ENCODE data around the gene FOXJ3.
A peak's percentile ranks its signal among the peaks of the same experiment; 100 is the strongest.

FOXJ3 gene

DNA sequence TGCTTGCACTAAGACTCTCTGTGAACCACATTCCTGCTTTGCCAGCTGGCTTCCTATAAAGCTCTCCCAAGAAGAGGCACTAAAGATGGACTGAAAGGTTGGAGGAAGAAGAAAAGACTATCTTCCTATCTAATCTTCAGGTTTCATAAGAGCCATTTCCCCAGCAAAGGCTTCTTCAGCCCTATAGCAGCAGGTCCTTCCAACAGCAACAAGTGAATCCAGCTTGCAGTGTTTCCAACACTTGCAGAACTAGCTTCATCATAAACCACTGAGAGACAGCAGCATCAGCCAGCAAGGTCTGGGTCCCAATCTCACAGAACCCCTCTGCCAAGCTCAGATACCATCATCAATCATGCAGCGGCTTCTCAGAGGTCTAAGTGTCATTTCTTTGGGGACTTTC is 28.1 kb downstream of the FOXJ3 start:
- no peak for DNase-seq

DNA sequence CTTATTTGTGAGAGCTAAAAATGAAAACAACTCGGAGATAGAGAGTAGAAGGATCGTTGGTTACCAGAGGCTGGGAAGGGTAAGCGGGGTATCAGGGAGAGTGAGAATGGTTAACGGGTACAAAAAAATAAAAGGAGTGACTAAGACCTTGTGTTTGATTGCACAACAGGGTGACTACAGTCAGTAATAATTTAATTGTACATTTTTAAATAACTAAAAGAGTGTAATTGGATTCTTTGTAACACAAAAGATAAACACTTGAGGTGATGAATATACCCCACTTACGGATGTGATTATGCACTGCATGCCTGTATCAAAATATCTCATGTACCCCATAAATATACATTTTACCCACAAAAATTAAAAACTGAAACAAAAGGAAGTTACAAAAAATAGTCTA is 29.4 kb downstream of the FOXJ3 start:
- DNase-seq = no peak

DNA sequence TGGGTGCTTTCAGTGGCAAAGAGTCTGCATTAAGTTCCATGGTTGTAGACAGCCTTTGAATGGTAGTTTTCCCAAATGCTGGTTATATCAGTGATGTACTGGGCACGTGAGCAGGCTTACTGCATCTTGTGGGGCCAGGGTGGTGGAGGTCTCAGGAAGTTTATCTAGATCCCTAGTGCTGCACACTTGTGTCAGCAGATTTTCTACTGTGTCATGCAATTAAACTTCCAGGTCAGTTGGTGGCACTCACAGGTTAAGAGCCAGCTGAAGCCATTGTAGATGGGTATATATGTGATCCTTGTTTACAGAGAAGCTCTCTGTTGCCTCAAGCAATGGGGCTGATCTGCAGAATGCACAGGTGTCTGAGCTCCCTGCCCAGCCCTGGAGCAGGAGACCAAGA is 33.0 kb downstream of the FOXJ3 start:
- DNase-seq = no peak

DNA sequence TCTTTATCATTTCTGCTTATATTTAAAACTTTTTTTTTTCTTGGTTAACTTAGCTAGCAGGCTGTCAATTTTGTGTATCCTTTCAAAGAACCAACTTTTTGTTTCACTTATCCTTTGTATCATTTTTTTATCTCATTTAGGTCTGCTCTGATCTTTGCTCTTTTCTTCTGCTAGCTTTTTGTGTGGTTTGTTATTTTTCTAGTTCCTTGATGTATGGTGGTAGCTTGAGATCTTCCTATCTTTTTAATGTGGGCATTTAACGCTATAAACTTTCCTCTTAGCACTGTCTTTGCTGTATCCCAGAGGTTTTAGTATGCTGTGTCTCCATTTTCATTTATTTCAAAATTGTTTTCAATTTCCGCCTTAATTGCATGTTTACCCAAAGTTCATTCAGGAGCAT is 36.5 kb downstream of the FOXJ3 start:
- DNase-seq = no peak

DNA sequence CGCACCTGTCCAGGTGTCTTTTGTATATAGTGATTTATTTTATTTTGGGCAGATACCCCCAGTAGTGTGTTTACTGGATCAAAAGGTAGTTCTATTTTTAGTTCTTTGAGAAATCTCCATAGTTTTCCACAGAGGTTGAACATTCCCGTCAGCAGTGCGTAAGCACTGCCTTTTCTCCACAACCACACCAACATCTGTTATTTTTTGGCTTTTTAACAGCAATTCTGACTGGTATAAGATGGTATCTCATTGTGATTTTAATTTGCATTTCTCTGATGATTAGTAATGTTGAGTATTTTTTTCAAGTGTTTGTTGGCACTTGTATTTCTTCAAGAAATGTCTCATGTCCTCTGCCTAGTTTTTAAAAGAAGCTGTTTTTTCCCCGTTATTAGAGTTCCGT is 39.2 kb downstream of the FOXJ3 start:
- DNase-seq = no peak

DNA sequence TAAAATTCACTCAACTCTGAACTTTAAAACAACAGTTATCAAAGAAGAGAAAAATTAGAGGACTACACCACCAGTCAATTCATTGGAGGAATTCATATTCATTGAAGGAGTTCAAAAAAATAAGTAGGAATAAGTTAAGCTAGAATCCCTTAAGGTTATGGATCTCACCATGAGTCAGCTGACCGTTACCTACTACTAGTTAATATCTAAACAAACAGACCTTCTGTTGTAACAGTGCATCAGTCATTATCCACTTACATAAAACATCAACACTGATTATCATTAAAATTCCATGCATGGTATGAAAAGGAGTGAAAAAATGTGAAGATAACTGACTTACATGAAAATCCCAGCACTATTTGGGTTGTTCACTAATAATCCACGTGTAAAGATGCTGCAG is 44.9 kb downstream of the FOXJ3 start:
- DNase-seq = no peak

DNA sequence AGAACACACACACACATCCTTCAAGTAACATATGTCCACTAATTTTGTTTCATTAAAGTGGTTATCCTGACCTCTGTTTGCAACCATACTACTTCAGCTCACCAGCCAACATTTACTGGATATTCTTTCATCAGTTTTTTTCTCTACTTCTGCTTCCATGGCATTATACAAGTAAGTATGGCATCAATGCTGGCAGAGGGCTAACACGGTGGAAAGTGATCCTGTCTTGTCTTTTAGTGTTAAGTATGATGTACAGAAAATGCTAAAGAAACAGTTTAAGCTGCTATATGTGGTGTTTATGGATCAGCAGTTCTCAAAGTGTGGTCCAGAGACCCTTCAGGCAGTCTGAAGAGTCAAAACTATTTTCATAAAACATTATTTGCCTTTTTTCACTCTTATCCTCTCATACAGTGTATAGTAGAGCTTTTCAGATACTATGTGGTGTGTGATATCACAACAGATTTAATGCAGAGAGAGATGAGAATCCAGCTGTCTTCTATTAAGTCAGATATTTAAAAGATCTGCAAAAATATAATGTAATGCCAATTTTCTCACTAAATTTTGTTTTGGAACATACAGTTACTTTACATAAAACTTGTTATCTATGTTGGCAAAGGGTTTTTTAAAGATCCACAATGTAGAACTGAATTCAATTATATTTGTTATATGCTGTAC is 46.6 kb downstream of the FOXJ3 start:
- no peak for DNase-seq

DNA sequence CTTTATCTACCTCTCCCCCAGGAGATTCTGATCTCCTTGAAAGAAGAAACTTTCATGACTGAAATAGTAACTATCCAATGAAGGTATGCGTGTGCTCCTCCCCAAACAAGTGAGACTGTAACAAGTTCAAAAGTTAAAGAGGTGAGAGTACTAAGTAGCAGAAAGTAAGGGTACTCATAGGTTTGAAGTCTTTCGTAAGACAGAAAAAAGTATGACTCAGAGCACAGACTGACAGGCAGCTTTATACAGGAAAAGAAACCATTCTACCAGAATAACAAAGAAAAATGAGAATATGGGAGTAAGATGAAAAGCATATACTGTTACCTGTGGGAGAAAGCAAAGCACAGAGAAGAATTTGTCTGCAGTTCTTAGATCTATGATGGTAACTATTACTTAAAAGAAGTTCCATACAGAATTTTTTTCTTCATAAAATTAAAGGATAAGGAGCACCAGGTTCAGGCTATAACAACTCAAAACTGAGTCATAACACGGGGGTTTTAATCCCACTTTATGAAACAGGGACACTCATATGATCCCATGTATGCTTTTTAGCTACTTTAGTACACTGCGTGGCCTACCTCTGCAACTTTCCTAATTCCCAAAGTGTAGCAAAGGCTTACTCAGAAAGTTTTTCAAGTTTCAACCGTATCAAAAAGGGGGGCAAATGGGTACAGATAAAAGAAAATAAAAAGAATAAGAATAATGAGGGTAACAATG is 52.0 kb downstream of the FOXJ3 start:
- peak; percentile 24 for DNase-seq

DNA sequence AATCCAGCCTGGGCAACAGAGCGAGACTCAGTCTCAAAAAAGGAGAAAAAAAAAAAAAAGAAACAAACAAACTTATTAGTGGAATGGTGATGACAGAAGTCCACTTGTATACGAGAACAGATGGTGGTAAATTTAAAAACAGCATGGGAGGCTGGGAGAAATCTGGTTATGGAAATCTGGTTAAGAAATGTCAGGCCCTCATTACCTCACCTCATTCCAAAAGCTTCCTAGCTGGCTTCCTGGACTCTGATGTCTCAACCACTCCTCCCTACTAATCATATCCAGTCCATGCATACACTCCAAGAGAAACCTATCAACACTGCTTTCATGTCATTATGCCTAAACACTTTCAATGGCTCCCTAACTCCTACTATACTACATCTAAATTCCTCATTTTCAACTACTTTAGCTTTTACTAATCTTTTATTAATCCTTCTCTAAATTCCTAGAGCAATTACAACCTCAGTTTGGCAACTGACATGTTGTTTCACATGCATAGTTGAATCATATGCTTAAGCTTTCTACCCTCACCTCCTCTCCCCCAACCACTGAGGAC is 52.9 kb downstream of the FOXJ3 start:
- DNase-seq = peak; percentile 38

DNA sequence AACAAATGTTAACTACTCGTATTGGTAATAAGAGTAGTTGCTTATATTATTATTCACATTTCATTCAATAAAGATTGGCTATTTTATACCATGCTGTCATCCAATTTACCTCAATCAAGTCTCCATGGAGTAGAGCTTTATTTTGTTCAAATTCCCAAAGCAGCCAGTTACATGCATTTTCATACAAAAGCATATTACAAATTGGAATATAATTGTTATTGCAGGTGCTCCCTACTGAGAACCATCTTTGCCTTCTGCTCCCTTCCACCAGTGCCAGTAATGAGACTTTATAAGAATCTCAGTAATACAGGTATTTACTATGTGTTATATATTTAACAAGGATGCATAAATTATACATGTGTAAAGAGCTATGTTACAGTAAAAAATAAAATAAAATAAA is 54.2 kb downstream of the FOXJ3 start:
- DNase-seq = no peak

DNA sequence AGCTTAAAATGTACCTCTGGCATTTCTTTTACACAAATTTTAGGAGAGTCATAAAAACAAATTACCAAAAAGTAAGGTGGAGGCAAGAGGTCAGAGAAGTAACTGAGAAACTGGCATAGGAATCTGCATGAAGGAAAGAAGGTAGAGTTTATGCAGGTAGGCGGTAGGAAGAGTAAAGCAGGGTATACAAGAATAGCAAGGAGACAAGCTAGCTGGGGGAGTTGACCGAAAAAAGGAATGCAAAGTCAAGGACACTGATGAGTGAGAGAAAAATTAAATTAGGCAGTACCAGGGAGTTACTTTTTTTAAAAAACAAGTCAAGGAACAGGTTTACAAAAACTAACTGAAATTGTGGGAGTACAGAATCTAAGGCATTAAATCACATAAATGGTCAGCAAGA is 56.0 kb downstream of the FOXJ3 start:
- no peak for DNase-seq

DNA sequence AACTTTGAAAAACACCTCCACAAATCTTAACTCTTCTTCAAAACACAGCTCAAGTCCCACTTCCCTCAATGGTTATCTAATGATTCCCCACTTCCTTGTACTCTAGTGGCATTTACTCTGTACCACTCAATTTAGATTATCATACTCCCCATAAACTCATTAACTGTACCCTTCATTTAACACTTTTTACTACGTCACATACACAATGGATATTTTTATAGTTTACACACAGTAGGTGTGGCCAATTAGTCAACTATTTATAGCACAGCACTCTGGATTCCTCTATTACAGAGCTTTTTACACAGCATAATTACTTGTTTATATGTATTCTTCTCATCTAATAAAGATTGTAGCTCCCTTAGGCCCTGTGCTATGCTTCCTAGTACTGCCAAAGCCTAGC is 62.1 kb downstream of the FOXJ3 start:
- no peak for DNase-seq

DNA sequence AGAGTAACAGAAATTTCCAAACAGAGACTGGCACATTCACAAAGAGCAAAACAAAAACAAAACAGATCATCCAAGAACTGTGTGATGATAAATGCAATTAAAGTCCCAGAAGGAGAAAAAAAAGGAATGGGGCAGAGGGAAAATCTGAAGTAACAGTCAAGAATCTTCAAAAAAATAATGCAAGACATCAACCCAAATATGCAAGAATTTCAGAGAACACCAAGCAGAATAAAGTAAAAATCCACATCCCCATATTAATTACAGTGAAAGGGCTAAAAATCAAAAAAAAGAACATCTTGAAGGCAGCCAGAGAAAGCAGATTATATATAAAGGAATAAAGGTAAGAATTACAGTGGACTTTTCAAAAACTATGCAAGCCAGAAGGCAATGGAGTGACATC is 67.1 kb downstream of the FOXJ3 start:
- no peak for DNase-seq

DNA sequence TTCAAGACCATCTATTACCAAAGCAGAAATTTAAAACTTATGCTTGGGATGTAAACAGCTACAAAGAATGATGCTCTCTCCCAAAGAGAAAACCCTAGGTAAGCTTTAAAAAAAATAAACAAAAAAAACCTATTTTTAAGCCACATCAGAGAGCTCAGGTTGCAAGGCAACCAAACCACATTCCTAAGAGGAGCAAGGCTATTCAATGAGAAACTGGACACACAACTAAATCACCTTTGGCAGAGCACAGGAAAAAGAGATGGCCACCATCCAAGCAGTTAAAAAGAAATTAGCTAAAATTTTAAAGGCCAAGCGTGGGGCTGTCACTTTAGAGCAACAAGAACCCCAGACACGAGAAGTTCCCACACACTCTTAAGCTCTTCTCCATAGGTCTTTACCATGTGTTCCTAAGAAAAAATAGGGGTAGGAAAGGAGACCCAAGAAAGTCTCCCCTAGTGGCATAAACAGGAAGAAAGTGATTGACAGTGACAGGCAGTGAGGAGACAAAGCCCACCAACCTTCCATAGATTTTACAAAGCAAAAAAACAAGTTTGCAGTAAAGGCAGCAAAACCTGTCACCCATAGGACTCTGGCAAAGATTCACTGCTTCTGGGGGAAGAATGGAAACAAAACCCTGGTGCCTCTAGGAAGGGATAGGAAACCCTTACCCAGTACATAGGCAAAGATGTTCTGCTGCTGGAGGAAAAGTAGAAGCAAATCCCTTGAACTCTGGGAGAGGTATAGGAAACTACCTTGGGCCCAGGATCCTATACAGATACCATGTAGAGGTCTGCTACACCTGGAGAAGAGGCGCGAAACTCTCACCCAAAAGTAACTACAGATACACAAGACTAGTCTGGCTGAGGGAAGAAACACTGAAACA is 68.5 kb downstream of the FOXJ3 start:
- no peak for DNase-seq

DNA sequence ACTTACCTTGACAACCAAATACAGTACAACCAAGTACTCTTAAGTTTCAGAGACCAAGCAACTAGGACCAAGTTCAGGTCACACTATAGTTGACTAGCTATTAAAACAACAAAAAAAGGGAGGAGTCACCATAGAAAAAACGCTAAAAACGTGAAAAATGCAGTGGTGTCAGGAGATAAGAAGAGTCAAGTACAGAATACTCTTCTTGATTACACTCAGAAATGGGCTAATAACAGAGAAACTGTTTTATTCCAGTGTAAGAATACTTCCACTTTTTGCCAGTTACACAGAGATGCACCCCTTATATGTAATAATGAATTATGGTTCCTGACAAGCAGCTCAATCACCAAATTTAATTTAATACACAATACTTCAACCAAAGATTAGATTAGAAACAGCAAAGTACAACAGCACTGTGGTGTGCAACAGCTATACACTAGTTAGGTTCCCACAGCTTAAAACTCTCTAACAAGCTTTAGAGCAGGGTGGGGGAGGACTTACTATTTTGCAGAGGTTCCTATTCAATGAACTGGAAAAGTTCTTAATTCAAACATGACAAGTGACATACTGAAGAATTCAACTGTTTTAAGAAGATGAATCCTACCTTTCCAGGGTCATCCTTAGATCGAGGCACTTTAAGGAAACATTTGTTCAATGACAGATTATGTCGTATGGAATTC is 70.4 kb downstream of the FOXJ3 start:
- no peak for DNase-seq

DNA sequence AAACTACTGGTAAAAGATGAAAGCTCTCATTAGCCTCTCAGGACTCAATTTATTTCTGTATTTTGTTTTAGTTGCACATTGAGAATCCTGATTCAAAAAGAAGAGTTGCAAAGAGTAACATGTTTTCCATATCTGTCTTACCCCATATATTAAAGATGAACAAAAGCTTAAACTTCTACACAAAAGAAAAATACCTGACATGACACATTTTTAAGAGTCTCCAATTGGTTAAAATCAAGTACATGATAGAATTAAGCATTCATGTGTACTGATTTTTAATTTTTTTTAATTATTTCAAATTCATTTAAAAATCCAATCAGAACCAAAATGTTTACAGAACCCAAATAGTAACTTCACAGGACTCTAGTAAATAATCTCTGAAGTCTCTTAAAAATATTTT is 72.0 kb downstream of the FOXJ3 start:
- no peak for DNase-seq

DNA sequence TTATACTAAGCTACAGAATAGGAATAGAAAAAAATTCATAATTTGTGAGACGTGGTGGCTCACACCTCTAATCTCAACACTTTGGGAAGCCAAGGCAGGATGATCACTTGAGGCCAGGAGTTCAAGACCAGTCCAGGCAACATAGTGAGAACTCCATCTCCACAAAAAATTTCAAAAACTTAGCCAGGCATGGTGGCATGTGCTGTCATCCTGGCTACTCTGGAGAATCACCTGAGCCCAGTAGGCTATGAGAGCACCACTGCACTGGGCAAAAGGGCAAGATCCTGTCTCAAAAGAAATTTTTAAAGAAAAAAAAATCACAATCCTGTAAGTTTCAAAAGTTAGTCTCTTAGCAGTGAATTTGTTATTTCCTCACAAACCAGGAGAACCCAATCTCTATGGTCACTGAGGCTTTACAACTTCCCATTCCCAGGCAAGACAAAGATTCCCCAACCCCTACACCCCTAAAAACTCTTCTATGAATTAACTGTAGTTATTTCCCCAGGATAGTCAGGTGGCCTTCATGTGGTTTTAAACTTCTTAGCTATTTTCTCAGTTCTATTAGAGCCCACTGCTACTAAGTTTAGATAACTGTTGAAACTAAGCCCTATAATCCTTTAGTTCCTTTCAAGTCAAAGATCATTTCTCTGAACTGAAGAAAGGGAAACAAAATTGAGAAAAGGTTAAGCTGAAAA is 74.5 kb downstream of the FOXJ3 start:
- DNase-seq = no peak

DNA sequence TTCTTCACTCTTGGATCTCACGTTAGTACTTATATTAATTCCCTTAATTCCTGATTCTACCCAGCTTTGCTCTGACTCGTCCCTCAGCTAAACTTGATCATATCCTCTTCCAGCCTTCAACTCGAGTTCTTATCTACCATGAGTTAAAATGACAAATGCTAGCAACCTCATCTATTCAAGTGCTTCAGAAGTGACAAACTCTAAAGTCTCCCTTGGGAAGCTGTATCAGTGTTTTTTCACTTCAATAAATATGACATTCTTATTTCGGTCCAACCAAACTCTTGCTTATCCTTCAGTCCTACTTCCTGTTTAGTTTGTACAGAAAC is 75.3 kb downstream of the FOXJ3 start:
- DNase-seq = peak; percentile 18

DNA sequence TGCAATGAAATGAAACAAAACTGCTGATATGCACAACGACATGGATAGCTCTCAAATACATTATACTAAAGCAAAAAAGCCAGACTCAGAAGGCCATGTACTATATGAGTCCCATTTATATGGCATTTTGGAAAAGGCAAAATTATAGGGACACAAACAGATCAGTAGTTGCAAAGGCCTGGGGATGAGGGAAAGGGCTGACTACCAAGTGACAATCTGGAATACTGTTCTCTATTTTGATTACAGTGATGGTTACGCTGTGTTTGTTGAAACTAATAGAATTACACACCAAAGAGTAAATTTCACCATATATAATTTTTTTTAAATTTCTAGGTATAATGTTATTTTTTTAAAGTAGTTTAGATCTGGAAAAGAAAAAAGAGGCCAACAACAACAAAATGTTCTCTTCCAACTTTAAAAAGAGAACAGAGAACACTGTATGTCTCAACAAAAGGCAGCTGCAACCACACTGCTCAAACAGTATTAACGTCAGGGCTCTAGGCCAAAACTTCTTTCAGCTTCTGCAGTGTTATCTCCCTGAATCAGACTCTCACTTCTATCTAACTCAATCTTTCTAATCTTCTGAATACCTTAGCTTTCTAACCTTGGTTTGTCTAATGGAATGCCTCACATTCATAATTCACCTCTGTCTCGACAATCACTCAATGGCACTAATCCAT is 75.8 kb downstream of the FOXJ3 start:
- DNase-seq = peak; percentile 6

DNA sequence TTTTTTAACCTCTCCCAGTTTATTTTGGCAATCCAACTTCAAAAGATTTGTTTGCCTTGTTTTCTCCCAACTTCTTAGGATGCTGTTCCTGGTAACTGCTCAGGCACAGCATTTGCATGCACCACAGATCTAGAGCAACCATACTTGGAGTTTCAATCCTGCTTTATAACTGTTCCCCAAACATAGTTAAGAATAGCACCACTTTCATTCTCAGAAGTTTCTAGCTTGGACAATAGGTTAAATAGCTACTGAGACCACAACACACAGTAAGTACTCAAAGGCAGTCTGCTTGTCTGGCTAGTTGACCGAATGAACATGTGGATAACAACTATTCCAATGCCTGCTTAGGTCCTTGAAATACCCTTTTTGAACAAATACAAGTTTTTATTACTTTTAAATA is 76.8 kb downstream of the FOXJ3 start:
- DNase-seq = no peak

DNA sequence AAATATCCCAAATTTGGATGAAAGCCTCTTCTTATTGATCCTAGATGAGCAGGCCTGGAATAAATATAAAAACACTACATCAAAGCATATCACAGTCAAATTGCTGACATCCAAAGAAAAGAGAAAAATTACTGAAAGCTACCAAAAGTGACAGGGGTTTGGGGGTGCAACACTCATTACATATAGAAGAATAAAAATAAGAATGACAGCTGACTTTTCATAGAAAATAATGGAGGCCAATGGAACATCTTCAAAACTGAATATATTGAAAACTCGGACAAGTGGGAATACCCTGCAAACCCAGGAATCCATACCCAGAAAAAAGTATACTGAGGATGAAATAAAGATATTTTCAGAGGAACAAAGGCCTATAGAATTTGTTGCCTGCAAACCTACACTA is 84.0 kb downstream of the FOXJ3 start:
- no peak for DNase-seq

DNA sequence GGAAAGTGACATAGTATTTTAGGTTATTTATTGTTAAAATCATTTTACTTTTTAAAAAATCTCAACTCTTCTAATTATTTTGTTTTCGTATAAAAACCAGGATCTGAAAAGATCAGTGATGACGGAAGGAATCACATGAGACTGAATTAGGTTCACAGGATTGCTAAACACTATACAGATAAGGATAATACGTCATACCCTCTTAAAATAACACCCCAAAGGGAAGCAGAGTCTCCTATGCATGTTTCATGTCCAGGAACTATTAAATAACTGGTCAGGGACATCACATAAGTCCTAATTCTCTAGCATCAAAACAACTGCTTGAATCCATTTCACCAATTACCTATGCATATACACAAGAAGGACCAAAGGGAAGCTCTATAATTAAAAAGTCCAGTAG is 84.9 kb downstream of the FOXJ3 start:
- no peak for DNase-seq
